Measurements from ENCODE around the gene NFYB.
A peak's percentile ranks its signal among the peaks of the same experiment; 100 is the strongest.
"Not testable (repeated sequence)": the region's sequence is repeated elsewhere in the genome, so short reads cannot be mapped to it uniquely, and the experiment has no call there.

Gene NFYB

DNA sequence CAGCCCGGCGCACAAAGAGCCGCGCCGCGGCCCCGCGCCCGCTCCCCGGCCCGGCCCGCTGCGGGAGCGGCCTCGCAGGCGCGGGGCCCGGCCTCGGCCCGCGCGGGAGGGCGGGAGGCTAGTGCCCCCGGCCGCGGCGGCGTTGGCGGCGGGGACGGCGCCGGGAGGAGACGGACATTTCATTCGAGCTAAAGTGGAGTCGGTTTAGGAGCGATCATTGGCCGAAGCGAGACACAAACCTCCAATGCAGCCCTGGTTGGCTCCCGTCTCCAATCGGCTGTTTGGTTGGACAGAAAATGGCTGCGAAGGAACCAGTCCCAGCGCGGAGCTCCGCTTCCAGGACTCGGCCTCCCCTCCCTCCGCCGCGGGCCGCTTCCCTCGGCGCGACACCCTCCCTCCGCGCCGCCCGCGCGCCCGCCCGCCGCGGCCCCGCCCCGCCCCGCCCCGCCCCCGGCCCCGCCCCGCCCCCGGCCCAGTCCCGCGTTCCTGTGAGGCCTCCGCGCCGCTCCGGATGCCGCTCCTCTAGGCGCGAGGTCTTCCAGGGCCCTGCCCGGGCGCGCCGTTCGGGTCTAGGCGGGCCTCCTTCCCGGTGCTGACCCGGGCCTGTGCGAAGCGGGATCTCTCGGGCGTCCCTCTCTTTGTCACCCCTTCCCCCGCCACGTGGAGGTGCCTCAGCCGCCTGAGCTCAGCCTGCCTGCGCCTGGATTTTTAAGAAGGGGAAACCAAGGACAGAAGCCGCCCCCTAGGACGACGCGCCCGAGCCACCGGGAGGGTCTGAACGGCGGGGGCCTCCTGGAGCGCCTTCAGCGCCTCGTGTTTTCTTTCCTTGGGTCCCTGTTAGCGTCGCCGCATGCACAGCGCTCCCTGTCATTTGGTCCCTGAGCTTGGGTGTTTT is at the start of gene NFYB:
TSS of gene NFYB (minus strand) at position 309 of the 895 bp plus-strand sequence. CDS start 2,757 bp downstream, outside the sequence.
- no peaks in the 10 kb centered on the region for H3K9me3 ChIP-seq (ENCODE audit: control insufficient read depth, insufficient read depth, low read length)
- peak within 1 kb of the TSS; percentile 87 for H3K9ac ChIP-seq (ENCODE audit: low read depth, low read length)
- no peaks in the 10 kb centered on the region for H3K36me3 ChIP-seq (ENCODE audit: insufficient read depth, low read length)
- H3K4me1 ChIP-seq (ENCODE audit: insufficient read depth, low read length), result peaks cover 13% of the 10 kb centered on the region

DNA sequence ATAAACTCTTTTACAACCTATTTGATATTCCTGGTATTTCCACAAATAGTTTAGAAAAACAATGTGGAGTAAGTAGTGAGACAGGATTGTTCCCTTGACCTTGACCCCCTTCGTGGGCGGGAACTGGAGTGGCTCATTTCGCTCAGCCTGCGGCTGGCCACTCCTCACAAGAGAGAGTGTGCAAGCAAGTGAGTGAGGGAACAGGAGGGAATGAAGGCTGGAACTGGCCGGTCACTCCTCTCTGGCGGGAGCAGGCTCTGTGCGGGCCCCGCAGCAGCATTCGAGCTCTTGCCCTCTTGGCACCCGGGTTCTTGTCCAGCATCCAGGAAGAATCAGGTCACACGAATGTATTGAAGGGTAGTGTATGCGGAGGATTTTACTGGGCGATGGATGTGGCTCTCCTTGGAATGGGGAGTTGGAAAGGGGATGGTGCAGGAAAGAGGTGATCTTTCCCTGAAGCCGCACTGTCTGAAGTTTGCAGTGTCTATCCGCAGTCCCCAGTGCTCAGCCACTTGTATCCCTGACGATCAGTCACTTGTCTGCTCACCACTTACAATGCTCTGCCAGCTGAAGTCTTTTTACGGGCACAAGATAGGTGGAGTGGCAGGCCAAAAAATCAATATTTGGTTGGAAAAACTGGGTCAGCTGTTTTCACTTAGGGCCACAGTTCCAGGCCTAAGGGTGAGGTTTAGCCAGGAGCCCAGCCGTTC is 49.6 kb upstream of the NFYB start:
- Histone ChIP-seq H3K9me3 (ENCODE audit: control insufficient read depth, insufficient read depth, low read length) (peaks cover 11% of the 10 kb centered on the region), H3K9ac (ENCODE audit: low read depth, low read length) (no peak overlapping the region), H3K4me1 (ENCODE audit: insufficient read depth, low read length) (no peaks in the 10 kb centered on the region), H3K36me3 (ENCODE audit: insufficient read depth, low read length) (no peaks in the 10 kb centered on the region)

DNA sequence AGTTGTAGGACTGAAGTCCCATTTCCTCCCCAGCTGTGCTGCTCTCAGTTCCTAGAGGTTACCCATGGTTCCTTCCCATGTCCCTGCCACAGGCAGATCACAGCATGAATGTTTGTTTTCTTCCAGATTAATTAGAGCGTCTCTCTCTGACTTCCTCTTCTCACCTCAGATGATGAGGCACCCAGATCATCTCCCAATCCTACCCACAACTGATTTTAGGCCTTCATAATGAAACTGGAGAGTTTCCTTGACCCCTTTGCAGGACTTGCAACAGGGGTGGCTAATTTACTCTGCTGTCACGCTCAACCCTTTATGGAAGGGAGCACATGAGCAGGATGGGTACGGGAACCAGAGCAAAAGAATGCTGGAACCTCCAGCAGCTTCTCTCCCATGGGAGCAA is 45.4 kb upstream of the NFYB start:
- Histone ChIP-seq H3K4me1 (ENCODE audit: insufficient read depth, low read length) (no peaks in the 10 kb centered on the region), H3K9me3 (ENCODE audit: control insufficient read depth, insufficient read depth, low read length) (peaks cover 11% of the 10 kb centered on the region), H3K9ac (ENCODE audit: low read depth, low read length) (no peak overlapping the region), H3K36me3 (ENCODE audit: insufficient read depth, low read length) (no peaks in the 10 kb centered on the region)

DNA sequence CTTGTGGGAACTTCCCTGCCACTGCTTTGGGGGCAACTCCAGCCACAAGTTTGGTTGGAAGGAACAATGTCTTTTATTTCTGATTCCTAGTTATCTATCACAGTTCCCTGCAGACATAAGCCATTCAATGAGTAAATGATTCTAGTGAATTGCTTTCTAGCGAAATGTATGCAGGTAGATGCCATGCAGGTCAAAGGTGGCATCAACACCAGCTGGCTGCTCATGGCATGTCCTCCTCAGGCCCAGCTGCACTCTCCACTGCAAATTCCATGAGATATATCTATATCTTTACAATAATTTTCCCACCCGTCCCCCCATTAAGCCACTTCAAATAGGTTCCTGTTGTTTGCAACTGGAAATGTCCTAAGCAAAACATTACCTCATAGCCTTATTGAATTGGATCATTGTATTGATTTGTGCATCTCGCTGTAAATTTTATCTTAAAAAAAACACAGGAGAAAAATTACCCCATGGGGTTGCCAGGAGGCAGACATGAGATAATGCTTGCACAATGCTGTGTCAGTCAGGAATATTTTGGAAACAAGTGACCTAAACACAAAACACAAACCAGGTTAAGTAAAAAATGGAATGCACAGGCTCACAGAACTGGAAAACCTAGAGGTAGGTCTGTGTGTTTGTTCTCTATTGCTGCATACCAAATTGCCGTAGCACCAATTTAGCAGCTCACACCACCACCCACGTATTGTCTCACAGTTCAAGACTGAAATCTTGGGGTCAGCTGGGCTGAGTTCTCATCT is 44.8 kb upstream of the NFYB start:
- Histone ChIP-seq H3K9ac (ENCODE audit: low read depth, low read length) (no peak overlapping the region), H3K4me1 (ENCODE audit: insufficient read depth, low read length) (no peaks in the 10 kb centered on the region), H3K36me3 (ENCODE audit: insufficient read depth, low read length) (no peaks in the 10 kb centered on the region), H3K9me3 (ENCODE audit: control insufficient read depth, insufficient read depth, low read length) (peaks cover 11% of the 10 kb centered on the region)

DNA sequence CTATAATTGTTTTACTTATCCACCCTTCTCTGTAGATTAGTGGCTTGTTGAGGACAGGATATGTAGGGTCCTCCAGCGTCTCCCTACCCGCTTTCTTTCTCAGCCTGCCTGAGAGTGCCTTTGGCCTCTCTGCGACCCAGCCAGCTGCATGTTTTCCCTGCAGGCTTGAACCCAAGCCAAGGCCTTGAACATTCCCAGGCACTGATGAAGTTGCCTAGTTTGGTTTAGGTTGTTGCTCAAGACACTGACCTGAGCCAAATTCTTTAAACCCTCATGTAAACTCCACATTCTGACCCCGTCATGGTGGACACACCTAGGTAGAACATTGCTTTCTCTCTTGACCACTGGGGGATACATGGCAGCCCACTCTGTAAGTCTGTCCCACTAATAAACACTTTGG is 44.1 kb upstream of the NFYB start:
- Histone ChIP-seq H3K9ac (ENCODE audit: low read depth, low read length) (no peak overlapping the region), H3K4me1 (ENCODE audit: insufficient read depth, low read length) (no peaks in the 10 kb centered on the region), H3K36me3 (ENCODE audit: insufficient read depth, low read length) (no peaks in the 10 kb centered on the region), H3K9me3 (ENCODE audit: control insufficient read depth, insufficient read depth, low read length) (peaks cover 11% of the 10 kb centered on the region)

DNA sequence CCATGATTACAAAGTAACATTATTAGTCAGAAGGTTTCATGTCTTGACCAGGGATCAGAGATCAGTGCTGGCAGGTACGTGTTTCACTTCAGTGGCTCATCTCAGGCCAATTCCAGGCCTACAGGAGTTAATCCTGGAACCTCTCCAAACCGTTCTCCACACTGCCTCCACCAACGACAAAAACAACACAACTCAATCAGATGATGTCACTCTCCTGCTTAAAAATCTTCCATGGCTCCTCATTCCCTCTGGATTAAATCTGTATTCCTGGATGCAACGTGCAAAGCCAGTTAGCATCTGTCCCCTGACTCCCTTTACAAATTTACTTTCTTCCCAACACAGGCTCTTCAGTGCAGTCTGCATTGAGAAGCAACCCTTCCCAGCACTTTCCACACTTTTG is 43.3 kb upstream of the NFYB start:
- H3K9me3 ChIP-seq (ENCODE audit: control insufficient read depth, insufficient read depth, low read length), result peaks cover 11% of the 10 kb centered on the region
- no peak overlapping the region for H3K9ac ChIP-seq (ENCODE audit: low read depth, low read length)
- no peaks in the 10 kb centered on the region for H3K36me3 ChIP-seq (ENCODE audit: insufficient read depth, low read length)
- H3K4me1 ChIP-seq (ENCODE audit: insufficient read depth, low read length), result no peaks in the 10 kb centered on the region

DNA sequence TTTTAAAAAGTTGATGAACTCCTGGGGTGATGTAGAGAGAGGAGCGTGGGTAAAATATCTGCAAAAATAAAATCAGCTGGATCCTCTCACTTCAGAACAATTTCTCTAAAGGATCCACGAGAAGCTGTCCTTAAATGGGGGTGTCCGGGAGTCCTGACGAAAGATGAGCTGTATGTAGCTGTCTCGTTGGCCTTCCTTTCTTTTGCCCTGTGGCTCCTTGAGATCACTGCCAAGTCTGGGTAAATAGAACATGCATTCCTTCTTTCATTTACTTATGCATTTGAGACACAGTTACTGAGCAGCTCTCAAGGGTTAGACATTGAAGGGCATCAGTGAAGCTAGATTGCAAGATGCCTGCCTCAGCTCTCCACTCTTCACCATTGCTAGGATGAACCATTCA is 42.4 kb upstream of the NFYB start:
- no peaks in the 10 kb centered on the region for H3K4me1 ChIP-seq (ENCODE audit: insufficient read depth, low read length)
- no peak overlapping the region for H3K9ac ChIP-seq (ENCODE audit: low read depth, low read length)
- no peaks in the 10 kb centered on the region for H3K36me3 ChIP-seq (ENCODE audit: insufficient read depth, low read length)
- peaks cover 11% of the 10 kb centered on the region for H3K9me3 ChIP-seq (ENCODE audit: control insufficient read depth, insufficient read depth, low read length)

DNA sequence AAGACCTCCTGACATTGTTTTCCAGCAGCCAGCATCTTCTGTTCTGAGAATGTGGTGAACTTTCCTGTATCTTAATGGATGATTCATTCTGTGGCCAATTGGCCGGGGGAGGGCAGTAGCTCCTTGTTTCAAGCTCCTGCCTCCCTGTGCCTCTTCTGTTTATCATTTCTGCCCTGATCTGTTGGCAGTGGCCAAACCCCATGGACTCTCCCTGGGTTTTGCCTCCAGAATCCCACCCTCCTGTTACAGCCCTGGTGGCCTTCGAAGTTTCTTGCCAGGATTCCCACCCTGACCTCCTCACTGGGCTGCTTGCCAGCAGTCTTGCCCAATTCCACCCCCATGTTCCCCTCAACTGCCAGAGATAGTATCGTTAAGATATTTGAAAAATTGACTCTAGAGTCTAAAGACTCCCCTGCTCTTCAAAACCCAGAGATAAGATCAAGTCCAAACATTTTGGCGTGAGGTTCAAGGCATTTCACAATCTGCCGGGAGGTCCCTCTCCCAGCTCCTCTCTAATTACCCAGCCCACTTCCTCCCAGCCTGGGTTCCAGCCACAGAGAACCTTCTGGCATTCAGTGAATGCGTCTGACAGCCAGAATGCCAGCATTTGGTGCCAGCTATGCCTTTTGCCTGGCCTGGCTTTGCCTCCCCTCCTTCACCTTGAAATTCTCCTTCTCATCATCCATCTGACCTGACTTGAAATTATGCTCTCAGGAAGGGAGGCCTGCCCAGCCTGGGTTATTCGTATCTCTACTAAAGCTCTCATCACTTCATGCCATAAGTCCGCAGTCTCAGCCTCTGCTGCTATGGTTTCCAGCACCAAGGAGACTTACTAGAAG is 39.9 kb upstream of the NFYB start:
- Histone ChIP-seq H3K4me1 (ENCODE audit: insufficient read depth, low read length) (no peaks in the 10 kb centered on the region), H3K36me3 (ENCODE audit: insufficient read depth, low read length) (no peaks in the 10 kb centered on the region), H3K9ac (ENCODE audit: low read depth, low read length) (no peak overlapping the region), H3K9me3 (ENCODE audit: control insufficient read depth, insufficient read depth, low read length) (no peaks in the 10 kb centered on the region)

DNA sequence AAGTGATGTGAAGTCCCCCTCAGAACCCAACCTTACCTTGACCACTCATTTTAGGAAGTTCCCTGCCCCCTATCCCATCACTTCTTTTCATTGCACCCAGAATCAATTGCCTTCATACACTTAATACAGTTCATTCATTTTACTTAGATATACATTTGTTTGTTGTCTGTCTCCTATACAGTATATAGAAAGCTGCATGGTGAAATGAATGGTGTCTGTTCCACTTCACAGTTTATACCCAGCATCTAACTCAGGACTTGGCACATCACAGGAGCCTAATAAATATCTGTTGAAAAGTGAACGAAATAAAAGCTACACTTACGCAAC is 39.3 kb upstream of the NFYB start:
- H3K9me3 ChIP-seq (ENCODE audit: control insufficient read depth, insufficient read depth, low read length), result no peaks in the 10 kb centered on the region
- no peak overlapping the region for H3K9ac ChIP-seq (ENCODE audit: low read depth, low read length)
- no peaks in the 10 kb centered on the region for H3K36me3 ChIP-seq (ENCODE audit: insufficient read depth, low read length)

DNA sequence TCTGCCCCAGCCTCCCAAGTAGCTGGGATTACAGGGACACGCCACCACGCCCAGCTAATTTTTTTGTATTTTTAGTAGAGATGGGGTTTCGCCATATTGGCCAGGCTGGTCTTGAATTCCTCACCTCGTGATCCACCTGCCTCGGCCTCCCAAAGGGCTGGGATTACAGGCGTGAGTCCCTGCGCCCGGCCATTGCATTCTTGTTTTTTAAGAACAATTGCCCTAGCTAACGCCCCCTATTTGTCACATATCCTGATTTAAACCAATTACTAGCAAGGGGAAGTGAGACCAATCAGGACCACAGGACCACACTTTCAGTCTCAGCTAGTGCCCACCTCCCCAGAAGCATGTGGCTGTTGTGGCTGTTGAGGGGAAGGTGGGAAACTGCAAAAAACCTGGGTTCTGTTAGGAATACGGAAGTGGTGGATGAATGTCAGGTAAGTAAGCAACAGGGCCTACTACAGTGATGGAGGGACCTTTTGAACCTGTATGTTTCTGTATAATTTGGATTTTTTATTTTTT is 37.8 kb upstream of the NFYB start:
- H3K4me1 ChIP-seq (ENCODE audit: insufficient read depth, low read length), result no peaks in the 10 kb centered on the region
- no peaks in the 10 kb centered on the region for H3K36me3 ChIP-seq (ENCODE audit: insufficient read depth, low read length)
- no peaks in the 10 kb centered on the region for H3K9me3 ChIP-seq (ENCODE audit: control insufficient read depth, insufficient read depth, low read length)
- no peak overlapping the region for H3K9ac ChIP-seq (ENCODE audit: low read depth, low read length)

More for the DNA sequence above, 39.3 kb upstream of the NFYB start:
- H3K4me1 ChIP-seq (ENCODE audit: insufficient read depth, low read length), result no peaks in the 10 kb centered on the region

DNA sequence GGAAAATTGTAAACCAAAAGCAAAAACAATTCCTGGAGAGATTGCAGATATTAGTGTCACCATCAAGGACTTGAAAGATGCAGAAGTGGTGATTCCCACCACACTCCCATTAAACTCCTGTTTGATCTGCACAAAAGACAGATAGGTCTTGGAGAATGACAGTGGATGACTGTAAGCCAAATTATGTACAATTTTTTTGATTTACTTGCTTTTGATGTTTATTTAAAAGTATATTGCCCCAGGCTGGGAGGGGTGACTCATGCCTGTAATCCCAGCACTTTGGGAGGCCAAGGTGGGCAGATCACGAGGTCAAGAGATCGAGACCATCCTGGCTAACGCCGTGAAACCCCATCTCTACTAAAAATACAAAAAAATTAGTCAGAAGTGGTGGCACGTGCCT is 35.8 kb upstream of the NFYB start:
- H3K9me3 ChIP-seq (ENCODE audit: control insufficient read depth, insufficient read depth, low read length); H3K36me3 ChIP-seq (ENCODE audit: insufficient read depth, low read length); H3K9ac ChIP-seq (ENCODE audit: low read depth, low read length); H3K4me1 ChIP-seq (ENCODE audit: insufficient read depth, low read length): not testable (repeated sequence)

DNA sequence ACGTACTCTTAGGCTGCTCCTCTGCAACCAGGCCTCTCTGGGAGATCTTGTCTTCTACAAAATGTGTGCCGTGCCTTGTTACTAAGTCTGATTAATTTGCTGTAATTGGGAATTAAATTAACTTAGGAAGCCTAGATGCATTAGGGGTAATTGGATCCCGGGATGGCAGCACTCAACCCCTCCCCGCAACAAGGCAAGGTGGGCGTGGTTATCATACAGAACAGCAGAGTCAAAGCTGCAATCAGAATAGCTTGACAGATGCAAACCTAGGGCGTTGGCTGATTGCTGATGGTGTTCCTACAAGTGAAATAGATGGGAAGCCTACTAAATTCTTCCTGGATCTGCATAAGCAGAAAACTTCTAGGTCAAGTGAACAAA is 34.5 kb upstream of the NFYB start:
- H3K36me3 ChIP-seq (ENCODE audit: insufficient read depth, low read length), result no peaks in the 10 kb centered on the region
- peak overlapping the region; percentile 22; the same call in 1 of the 2 replicates for H3K9ac ChIP-seq (ENCODE audit: low read depth, low read length)
- H3K9me3 ChIP-seq (ENCODE audit: control insufficient read depth, insufficient read depth, low read length), result no peaks in the 10 kb centered on the region
- no peaks in the 10 kb centered on the region for H3K4me1 ChIP-seq (ENCODE audit: insufficient read depth, low read length)

DNA sequence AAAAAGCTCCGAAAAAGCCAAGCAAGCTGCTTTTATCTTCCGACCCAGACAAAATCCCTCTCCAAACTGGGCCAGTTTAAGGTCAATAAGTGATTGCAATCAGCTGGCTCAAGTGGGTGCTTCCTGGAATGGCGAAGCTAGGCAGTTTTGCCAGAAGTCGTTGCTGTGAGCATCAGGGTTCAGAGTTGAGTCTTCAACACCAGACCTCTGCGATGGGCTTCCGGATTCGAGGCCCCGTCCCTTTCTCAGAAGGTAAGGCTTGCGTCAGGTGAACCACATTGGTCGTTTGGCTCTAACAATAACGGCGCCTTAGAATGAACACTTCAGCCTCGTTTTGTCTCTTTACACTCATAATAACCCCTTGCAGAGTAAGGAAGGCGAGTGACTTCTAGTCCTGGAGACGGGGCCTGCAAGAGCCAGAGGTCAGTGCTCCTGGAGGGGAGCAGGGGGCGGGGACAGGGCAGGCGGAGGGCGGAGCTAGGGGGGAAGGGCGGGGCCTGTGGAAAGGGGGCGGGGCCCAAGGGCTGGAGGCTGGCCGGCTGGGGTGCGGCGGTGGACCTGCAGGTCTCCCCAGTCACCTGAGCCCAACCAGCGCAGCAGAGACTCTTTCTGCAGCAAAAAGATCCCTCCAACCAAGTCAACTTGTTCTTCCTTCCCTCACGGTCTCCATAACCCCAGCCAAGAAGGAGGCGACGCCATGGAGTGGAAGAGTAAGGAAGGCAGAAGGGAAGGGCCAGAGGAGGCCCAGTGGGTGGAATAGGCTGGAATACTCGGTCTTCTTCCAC is 34.0 kb upstream of the NFYB start:
- no peaks in the 10 kb centered on the region for H3K9me3 ChIP-seq (ENCODE audit: control insufficient read depth, insufficient read depth, low read length)
- H3K36me3 ChIP-seq (ENCODE audit: insufficient read depth, low read length), result no peaks in the 10 kb centered on the region
- H3K4me1 ChIP-seq (ENCODE audit: insufficient read depth, low read length), result no peaks in the 10 kb centered on the region
- peak overlapping the region; percentile 22; the same call in 1 of the 2 replicates for H3K9ac ChIP-seq (ENCODE audit: low read depth, low read length)
